HAP-1 (cell line): ENCODE measurements around the gene UCP2.

Experiments
- DNase-seq, 2 experiments: peaks; one replicate each; pipeline ENCODE4 v3.0.0-alpha.2; 2016 to 2020; ENCODE audit warnings: low spot score in 2 of 2
- H3K27me3 ChIP-seq: fragments of 250-450 bp; sonication (Bioruptor Pico); 2 replicates; pipeline ENCODE4 v1.5.1; 2020; ENCODE audit warnings: low read depth, mild to moderate bottlenecking, moderate library complexity
- H3K36me3 ChIP-seq: fragments of 250-450 bp; sonication (Bioruptor Pico); replicated peaks from 2 replicates; pipeline ENCODE4 v1.5.1; 2020; ENCODE audit warnings: mild to moderate bottlenecking
- H3K4me1 ChIP-seq: fragments of 250-450 bp; sonication (Bioruptor Pico); 2 replicates; pipeline ENCODE4 v1.5.1; 2020; ENCODE audit warnings: mild to moderate bottlenecking
- H3K4me3 ChIP-seq: fragments of 250-450 bp; sonication (Bioruptor Pico); 2 replicates; pipeline ENCODE4 v1.5.1; 2020; ENCODE audit warnings: mild to moderate bottlenecking, moderate library complexity
- H3K9me3 ChIP-seq: fragments of 250-450 bp; sonication (Bioruptor Pico); 2 replicates; pipeline ENCODE4 v1.5.1; 2020; ENCODE audit warnings: mild to moderate bottlenecking, moderate library complexity
- in situ Hi-C: fragments of 300-500 bp; cut with MboI; formaldehyde crosslinking; loops from 3 replicates; pipeline ENCODE4 v1.14.3; 2020; ENCODE audit warnings: low sequenced_read_pairs, inconsistent platforms, mixed read lengths

UCP2 gene

GRCh38 chr11:73961321-73961720, 21.3 kb downstream of the UCP2 start:
- Histone ChIP-seq H3K36me3 (no peaks in the 10 kb centered on the region), H3K27me3 (no peaks in the 10 kb centered on the region), H3K4me1 (no peaks in the 10 kb centered on the region), H3K9me3 (no peaks in the 10 kb centered on the region), H3K4me3 (no peak overlapping the region)
- in situ Hi-C loops = loop anchor here (10.0 kb wide), 1 partner anchor 283 kb away; no protein-coding TSS in a partner anchor
- DNase-seq = no peak

GRCh38 chr11:73958521-73959141, 24.0 kb downstream of the UCP2 start:
- H3K4me1 ChIP-seq = no peaks in the 10 kb centered on the region
- H3K36me3 ChIP-seq = no peaks in the 10 kb centered on the region
- H3K27me3 ChIP-seq = no peaks in the 10 kb centered on the region
- no peak overlapping the region for H3K4me3 ChIP-seq
- in situ Hi-C loops = no loop called here
- H3K9me3 ChIP-seq = no peaks in the 10 kb centered on the region
- no peak for DNase-seq

DNA sequence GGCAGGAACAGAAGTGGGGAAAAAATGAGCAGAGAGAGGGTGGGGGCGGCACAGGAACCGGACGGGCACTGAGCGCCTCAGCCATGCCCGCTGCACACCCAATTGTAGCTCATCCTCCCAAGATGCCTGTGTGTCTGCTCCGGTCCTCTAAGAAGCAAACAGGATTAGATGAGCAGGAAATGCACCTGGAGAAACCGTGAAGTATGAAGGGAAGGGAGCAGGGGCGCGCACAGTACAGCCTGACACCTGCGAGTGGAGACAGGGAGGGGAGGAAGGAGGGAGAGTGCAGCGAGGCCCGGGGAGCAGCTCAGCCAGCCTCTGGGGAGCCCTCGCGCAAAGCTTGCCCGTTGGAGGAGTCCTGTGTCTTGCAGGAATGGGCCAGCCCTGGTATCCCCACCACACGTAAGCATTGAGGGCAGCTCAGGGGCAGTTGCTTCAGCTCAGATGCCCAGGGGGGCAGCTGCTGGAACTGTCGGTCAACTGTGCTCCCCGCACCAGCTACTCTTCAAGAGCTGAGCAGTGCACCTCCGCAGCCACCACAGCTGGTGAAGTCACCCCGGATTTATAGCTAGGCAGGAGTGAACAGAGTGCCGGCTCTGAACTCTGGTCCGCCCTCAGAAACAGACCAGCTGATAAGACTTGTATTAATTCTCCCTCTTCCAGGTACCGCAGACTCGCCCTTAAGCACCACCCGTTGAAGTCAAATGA, 24.8 kb downstream of the UCP2 start:
- in situ Hi-C loops = no loop called here
- no peak overlapping the region for H3K4me3 ChIP-seq
- no peaks in the 10 kb centered on the region for H3K9me3 ChIP-seq
- no peaks in the 10 kb centered on the region for H3K36me3 ChIP-seq
- H3K4me1 ChIP-seq = peaks cover 5% of the 10 kb centered on the region
- no peaks in the 10 kb centered on the region for H3K27me3 ChIP-seq
- no peak for DNase-seq

GRCh38 chr11:73956876-73957653, 25.6 kb downstream of the UCP2 start:
- in situ Hi-C loops = no loop called here
- H3K27me3 ChIP-seq = no peaks in the 10 kb centered on the region

DNA sequence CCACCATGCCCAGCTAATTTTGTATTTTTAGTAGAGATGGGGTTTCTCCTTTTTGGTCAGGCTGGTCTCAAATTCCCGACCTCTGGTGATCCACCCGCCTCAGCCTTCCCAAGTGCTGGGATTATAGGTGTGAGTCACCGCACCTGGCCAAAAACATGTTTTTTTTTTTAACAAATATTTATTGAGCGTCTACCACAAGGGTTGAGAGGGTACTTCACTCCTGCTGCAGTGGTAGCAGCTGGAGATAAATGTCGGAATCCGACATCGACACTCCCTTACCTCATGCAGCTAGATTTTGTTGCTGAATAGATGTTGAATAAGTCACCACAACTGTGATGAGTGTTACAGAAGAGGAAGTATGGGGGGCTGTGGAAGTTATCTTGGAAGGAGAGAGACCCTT, 30.8 kb downstream of the UCP2 start:
- H3K4me1 ChIP-seq = peaks cover 13% of the 10 kb centered on the region
- DNase-seq = no peak
- in situ Hi-C loops = no loop called here

More at GRCh38 chr11:73956876-73957653, 25.6 kb downstream of the UCP2 start:
- H3K4me3 ChIP-seq = no peak overlapping the region
- H3K4me1 ChIP-seq = peaks cover 11% of the 10 kb centered on the region
- H3K36me3 ChIP-seq = no peaks in the 10 kb centered on the region
- H3K9me3 ChIP-seq = no peaks in the 10 kb centered on the region
- DNase-seq = no peak

DNA sequence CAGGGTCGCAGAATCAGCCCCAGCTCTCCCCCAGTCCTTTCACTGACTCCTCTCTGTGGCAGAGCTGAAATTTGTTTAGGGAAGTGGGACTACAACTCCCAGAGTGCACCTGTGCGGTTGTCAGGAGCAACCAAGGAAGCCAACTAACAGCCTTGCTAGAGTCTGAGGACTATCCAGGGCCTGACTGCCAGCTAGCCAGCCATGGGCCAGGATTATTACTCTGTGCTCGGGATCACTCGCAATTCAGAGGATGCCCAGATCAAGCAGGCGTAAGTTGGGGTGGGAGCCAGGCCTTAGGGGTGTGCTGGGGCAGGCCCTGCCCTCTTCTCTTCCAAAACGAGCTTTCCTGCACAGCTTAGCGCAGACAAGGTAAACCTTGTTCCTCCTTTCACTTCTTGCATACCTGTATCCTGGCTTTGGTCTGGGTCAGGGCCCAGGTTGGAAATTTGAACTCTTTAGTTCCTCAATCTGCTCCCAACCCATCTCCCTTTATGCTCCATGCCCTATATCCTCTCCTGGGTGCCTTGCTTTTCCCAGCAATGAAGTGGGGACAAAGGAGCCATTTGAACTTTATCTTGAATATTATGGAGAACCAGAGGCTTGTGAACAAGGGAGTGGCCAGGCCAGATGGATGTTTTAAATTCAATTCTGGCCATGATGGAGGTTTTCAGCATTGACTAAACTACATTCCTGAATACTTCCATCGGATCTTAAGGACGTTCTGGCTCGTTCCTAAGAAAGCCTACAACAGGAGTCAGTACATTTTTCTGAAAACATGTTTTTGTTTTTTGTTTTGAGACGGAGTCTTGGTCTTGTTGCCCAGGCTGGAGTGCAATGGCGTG, 31.6 kb downstream of the UCP2 start, which contains the start of gene DNAJB13:
TSS of gene DNAJB13 (plus strand) at position 158 of the 842 bp plus-strand sequence. CDS start at position 202, 44 bp downstream.
- H3K9me3 ChIP-seq = no peaks in the 10 kb centered on the region
- H3K36me3 ChIP-seq = no peaks in the 10 kb centered on the region
- no peaks in the 10 kb centered on the region for H3K27me3 ChIP-seq
- H3K4me3 ChIP-seq = no peak within 1 kb of the TSS
- DNase-seq = peak; percentile 60 to 73
- peaks cover 13% of the 10 kb centered on the region for H3K4me1 ChIP-seq
- in situ Hi-C loops = no loop called here

More for the DNA sequence above, 30.8 kb downstream of the UCP2 start:
- Histone ChIP-seq H3K9me3 (no peaks in the 10 kb centered on the region), H3K4me3 (no peak overlapping the region), H3K36me3 (no peaks in the 10 kb centered on the region), H3K27me3 (no peaks in the 10 kb centered on the region)

GRCh38 chr11:73949912-73950311, 32.7 kb downstream of the UCP2 start:
- Histone ChIP-seq H3K36me3 (no peaks in the 10 kb centered on the region), H3K4me3 (no peak overlapping the region), H3K9me3 (no peaks in the 10 kb centered on the region), H3K4me1 (peaks cover 13% of the 10 kb centered on the region), H3K27me3 (no peaks in the 10 kb centered on the region)
- DNase-seq = no peak
- in situ Hi-C loops = no loop called here

DNA sequence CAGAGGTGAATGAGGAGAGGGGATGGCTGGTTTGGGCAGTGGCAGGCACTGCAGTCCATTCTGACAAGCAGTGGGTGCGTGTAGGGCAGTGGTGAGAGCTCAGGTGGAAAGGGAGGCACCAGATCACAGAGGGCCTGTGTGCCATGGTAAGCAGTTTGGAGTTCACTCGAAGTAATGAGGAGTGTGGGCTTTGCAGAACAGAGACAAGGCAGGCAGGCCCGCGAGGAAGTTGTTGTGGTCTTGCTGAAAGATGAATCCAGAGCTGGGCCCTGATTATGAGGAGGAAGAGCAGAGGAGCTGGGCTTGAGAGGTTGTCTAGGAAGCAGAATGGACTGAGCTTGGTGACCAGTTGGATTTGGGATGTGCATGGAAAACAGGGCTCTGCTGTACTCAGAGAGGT, 33.4 kb downstream of the UCP2 start:
- Histone ChIP-seq H3K36me3 (no peaks in the 10 kb centered on the region), H3K4me3 (no peak overlapping the region), H3K9me3 (no peaks in the 10 kb centered on the region), H3K4me1 (peaks cover 13% of the 10 kb centered on the region), H3K27me3 (no peaks in the 10 kb centered on the region)
- in situ Hi-C loops = no loop called here
- DNase-seq = no peak

DNA sequence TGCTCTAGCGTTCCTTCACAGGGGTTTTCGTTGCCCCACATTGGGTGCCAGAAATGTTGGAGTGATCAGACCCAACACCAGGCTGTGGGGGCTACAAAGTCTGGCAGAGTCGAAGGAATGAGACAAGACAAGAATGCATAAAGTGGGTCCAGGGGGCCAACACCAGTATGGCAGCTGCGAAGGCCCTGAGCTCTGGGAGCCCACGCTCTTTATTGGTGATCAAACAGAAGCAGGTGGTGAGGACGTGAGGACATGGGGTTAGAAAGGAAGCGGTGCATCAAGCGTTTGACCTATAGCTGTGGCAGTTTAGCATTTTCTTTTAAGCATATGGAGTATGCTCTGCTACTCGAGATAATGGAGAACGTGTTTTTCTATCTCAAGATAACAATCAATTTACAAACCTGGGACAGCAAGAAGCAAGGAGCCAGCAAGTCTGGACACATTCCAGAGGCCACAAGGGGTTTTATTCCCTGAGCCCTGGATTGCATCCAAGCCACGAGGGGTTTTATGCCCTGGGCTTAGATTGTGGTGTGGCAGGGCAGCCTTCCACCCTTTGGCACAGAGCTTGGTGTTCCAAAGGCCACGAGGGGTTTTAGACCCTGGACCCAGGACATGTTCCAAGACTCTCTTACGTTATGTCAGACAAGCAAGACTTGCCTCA, 35.7 kb downstream of the UCP2 start:
- Histone ChIP-seq H3K4me3 (no peak overlapping the region), H3K4me1 (peaks cover 1% of the 10 kb centered on the region), H3K9me3 (no peaks in the 10 kb centered on the region), H3K36me3 (no peaks in the 10 kb centered on the region; the same call in 1 of the 2 replicates), H3K27me3 (no peaks in the 10 kb centered on the region)
- in situ Hi-C loops = no loop called here
- no peak for DNase-seq

GRCh38 chr11:73945396-73945795, 37.2 kb downstream of the UCP2 start:
- no peaks in the 10 kb centered on the region for H3K9me3 ChIP-seq
- no peaks in the 10 kb centered on the region; the same call in 1 of the 2 replicates for H3K36me3 ChIP-seq
- DNase-seq = no peak
- H3K4me3 ChIP-seq = no peak overlapping the region
- H3K27me3 ChIP-seq = no peaks in the 10 kb centered on the region
- H3K4me1 ChIP-seq = no peaks in the 10 kb centered on the region
- in situ Hi-C loops = no loop called here

DNA sequence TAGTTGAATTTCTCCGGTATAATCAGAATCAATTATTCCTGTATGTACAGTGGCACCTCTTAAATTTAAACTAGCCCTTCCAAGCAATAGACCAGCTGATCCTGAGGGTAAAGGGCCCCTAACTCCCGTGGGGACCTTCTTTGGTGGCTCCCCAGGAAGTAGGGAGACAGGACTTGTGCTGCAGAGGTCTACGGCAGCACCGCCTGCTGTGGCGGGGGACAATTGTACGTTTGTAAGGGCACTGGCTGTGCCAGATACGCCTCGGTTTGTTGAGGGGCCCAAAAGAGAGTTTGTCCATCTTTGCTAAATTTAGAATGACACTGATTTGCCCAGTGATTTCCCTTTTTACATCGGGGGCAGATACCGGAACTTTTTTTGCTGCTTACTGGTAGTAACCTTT, 37.7 kb downstream of the UCP2 start:
- no peak for DNase-seq
- no peaks in the 10 kb centered on the region; the same call in 1 of the 2 replicates for H3K36me3 ChIP-seq
- in situ Hi-C loops = no loop called here
- H3K9me3 ChIP-seq = no peaks in the 10 kb centered on the region
- H3K4me3 ChIP-seq = no peak overlapping the region
- no peaks in the 10 kb centered on the region for H3K4me1 ChIP-seq
- H3K27me3 ChIP-seq = no peaks in the 10 kb centered on the region

DNA sequence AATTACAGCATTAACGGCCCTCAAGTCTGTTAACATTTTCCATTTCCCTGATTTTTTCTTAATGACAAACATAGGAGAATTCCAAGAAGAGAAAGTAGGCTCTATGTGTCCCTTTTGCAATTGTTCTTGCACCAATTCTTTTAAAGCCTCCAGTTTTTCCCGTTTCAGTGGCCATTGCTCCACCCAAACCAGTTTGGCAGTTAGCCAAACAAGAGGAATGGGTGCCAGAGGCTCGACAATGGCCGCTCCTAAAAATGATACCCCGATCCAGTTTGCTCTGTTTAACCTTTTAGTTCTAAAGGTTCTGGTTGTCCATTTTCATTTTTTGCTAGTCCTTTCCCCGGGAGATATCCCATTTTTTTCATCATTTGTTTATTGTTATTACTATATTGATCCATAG, 38.6 kb downstream of the UCP2 start:
- no peaks in the 10 kb centered on the region for H3K27me3 ChIP-seq
- H3K4me1 ChIP-seq = no peaks in the 10 kb centered on the region
- H3K36me3 ChIP-seq = no peaks in the 10 kb centered on the region; the same call in 1 of the 2 replicates
- no peak for DNase-seq
- in situ Hi-C loops = no loop called here
- no peaks in the 10 kb centered on the region for H3K9me3 ChIP-seq
- H3K4me3 ChIP-seq = no peak overlapping the region

DNA sequence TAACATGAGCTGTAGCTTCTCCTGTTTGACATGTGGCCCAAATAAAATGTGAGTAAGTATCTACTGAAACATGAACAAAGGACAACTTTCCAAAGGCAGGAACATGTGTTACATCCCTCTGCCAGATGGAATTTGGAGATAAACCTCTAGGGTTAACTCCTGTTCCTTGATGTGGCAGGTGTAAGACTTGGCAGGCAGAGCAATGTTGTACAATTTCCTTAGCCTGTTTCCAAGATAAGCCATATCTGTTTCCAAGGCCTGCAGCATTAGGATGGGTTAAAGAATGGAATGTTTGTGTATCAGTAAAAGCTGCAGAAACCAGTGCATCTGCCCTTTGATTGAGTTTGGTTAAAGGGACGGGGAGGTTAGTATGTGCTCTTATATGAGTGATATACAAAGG, 40.6 kb downstream of the UCP2 start:
- in situ Hi-C loops = no loop called here
- no peak for DNase-seq
- no peaks in the 10 kb centered on the region; the same call in 1 of the 2 replicates for H3K36me3 ChIP-seq
- H3K4me1 ChIP-seq = no peaks in the 10 kb centered on the region
- H3K9me3 ChIP-seq = 0 out of 2 replicates have a peak, but pooled peaks cover 3% of the 10 kb centered on the region
- no peaks in the 10 kb centered on the region for H3K27me3 ChIP-seq
- no peak overlapping the region for H3K4me3 ChIP-seq
